Glutamatergic neuron (in vitro differentiated cells): ENCODE measurements around the gene MRPS6. TPM values are rescaled to one million over a fixed set of nuclear protein-coding genes. Genes with fewer than 3 reads are reported as not detected.

Experiments
- DNase-seq: peaks from one replicate; pipeline ENCODE4 v3.0.0; 2022
- H3K27ac Mint-ChIP-seq: one replicate; pipeline ENCODE4 v1.8.0; 2020; ENCODE audit warnings: mild to moderate bottlenecking, mixed read lengths, inconsistent platforms; ENCODE audit not compliant: unreplicated experiment
- H3K27me3 Mint-ChIP-seq: one replicate; pipeline ENCODE4 v1.8.0; 2020; ENCODE audit warnings: mild to moderate bottlenecking, moderate library complexity, mixed read lengths, inconsistent platforms; ENCODE audit not compliant: unreplicated experiment
- H3K36me3 Mint-ChIP-seq: one replicate; pipeline ENCODE4 v1.8.0; 2020; ENCODE audit warnings: mild to moderate bottlenecking, mixed read lengths, inconsistent platforms; ENCODE audit not compliant: unreplicated experiment
- H3K4me1 Mint-ChIP-seq: one replicate; pipeline ENCODE4 v1.8.0; 2020; ENCODE audit warnings: mild to moderate bottlenecking, low read depth, mixed read lengths, inconsistent platforms; ENCODE audit not compliant: unreplicated experiment
- H3K4me3 Mint-ChIP-seq: one replicate; pipeline ENCODE4 v1.8.0; 2020; ENCODE audit warnings: mild to moderate bottlenecking, mixed read lengths, inconsistent platforms; ENCODE audit not compliant: unreplicated experiment
- H3K9me3 Mint-ChIP-seq: one replicate; pipeline ENCODE4 v1.8.0; 2020; ENCODE audit warnings: mild to moderate bottlenecking, moderate library complexity, mixed read lengths, inconsistent platforms; ENCODE audit not compliant: unreplicated experiment
- total RNA-seq: library from RNA; stranded (reverse); fragmentation: NEBNext Ultra II Directional; extraction: Animal tissue kit (Norgen Biotek cat#: 25700); gene quantifications from one replicate; pipeline ENCODE4 v1.2.1, GENCODE V29; 2021; ENCODE audit not compliant: unreplicated experiment
- TF ChIP-seq, protein P1 (sequence below): fragments of 200-600 bp; sonication (generic); IDR thresholded peaks from one replicate; pipeline ENCODE4 v1.5.0; 2021; ENCODE audit not compliant: partially characterized antibody, unreplicated experiment

The MRPS6 gene
- total RNA-seq, 1 donor from 2014 or later, result 31.6 TPM

GRCh38 chr21:34047835-34048234 lies 25.5 kb upstream of the MRPS6 start:
- H3K27ac Mint-ChIP-seq, result no peak overlapping the region
- no peak for DNase-seq
- no peaks in the 10 kb centered on the region for H3K36me3 Mint-ChIP-seq
- H3K4me3 Mint-ChIP-seq, result no peak overlapping the region
- no peaks in the 10 kb centered on the region for H3K4me1 Mint-ChIP-seq
- peaks cover 2% of the 10 kb centered on the region for H3K27me3 Mint-ChIP-seq
- H3K9me3 Mint-ChIP-seq, result peaks cover 4% of the 10 kb centered on the region
- TF ChIP-seq, protein P1, sequence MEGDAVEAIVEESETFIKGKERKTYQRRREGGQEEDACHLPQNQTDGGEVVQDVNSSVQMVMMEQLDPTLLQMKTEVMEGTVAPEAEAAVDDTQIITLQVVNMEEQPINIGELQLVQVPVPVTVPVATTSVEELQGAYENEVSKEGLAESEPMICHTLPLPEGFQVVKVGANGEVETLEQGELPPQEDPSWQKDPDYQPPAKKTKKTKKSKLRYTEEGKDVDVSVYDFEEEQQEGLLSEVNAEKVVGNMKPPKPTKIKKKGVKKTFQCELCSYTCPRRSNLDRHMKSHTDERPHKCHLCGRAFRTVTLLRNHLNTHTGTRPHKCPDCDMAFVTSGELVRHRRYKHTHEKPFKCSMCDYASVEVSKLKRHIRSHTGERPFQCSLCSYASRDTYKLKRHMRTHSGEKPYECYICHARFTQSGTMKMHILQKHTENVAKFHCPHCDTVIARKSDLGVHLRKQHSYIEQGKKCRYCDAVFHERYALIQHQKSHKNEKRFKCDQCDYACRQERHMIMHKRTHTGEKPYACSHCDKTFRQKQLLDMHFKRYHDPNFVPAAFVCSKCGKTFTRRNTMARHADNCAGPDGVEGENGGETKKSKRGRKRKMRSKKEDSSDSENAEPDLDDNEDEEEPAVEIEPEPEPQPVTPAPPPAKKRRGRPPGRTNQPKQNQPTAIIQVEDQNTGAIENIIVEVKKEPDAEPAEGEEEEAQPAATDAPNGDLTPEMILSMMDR, result no peak

- Mint-ChIP-seq H3K4me3 (no peak overlapping the region), H3K4me1 (no peaks in the 10 kb centered on the region), H3K27ac (no peak overlapping the region), H3K9me3 (peaks cover 5% of the 10 kb centered on the region), H3K36me3 (peaks cover 5% of the 10 kb centered on the region), H3K27me3 (peaks cover 7% of the 10 kb centered on the region)
- no peak for DNase-seq
- TF ChIP-seq, protein P1, result no peak
Measured at GRCh38 chr21:34052171-34052570, 21.2 kb upstream of the MRPS6 start.

- H3K4me1 Mint-ChIP-seq, result no peaks in the 10 kb centered on the region
- H3K4me3 Mint-ChIP-seq, result no peak overlapping the region
- peaks cover 5% of the 10 kb centered on the region for H3K36me3 Mint-ChIP-seq
- H3K27ac Mint-ChIP-seq, result no peak overlapping the region
- H3K27me3 Mint-ChIP-seq, result peaks cover 7% of the 10 kb centered on the region
- H3K9me3 Mint-ChIP-seq, result peaks cover 5% of the 10 kb centered on the region
- TF ChIP-seq, protein P1, result no peak
- DNase-seq, result no peak
Measured at GRCh38 chr21:34054259-34054658, 19.1 kb upstream of the MRPS6 start.

- Mint-ChIP-seq H3K36me3 (peaks cover 5% of the 10 kb centered on the region), H3K27ac (no peak overlapping the region), H3K9me3 (peaks cover 5% of the 10 kb centered on the region), H3K4me1 (no peaks in the 10 kb centered on the region), H3K27me3 (peaks cover 7% of the 10 kb centered on the region), H3K4me3 (no peak overlapping the region)
- TF ChIP-seq, protein P1, result no peak
- no peak for DNase-seq
Measured at GRCh38 chr21:34055615-34056014, 17.8 kb upstream of the MRPS6 start.

DNA sequence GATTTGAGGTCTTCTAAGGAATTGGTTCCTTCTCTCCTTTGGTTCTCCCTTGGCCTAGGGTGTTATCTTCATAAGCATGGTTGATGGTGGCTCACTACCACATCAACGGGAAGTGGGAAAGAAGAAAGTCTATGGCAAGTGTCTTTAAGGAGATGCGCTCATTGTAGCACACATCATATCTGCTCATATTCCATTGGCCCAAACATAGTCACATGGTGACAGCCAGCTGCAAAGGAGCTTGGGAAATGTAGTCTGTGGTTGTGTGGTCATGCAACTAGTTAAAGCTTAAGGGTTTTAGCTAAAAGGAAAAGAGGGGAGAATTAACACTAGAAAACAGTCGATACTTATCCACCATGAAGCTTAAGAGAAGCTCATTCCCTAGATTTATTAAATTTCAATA lies 11.4 kb upstream of the MRPS6 start:
- TF ChIP-seq, protein P1, result no peak
- H3K4me1 Mint-ChIP-seq, result no peaks in the 10 kb centered on the region
- DNase-seq, result no peak
- H3K36me3 Mint-ChIP-seq, result no peaks in the 10 kb centered on the region
- no peak overlapping the region for H3K4me3 Mint-ChIP-seq
- no peaks in the 10 kb centered on the region for H3K9me3 Mint-ChIP-seq
- H3K27me3 Mint-ChIP-seq, result no peaks in the 10 kb centered on the region
- H3K27ac Mint-ChIP-seq, result no peak overlapping the region
